ENCODE measurements around the gene FCRLA. TPM values are rescaled to one million over a fixed set of nuclear protein-coding genes. Genes with fewer than 3 reads are reported as not detected.
"Not testable (repeated sequence)": the region's sequence is repeated elsewhere in the genome, so short reads cannot be mapped to it uniquely, and the experiment has no call there.

Gene FCRLA
- total and polyA plus RNA-seq, 5 experiments from 2014 or later: 0.56 to 6.4 (median 3.0) TPM; not detected in 1

DNA sequence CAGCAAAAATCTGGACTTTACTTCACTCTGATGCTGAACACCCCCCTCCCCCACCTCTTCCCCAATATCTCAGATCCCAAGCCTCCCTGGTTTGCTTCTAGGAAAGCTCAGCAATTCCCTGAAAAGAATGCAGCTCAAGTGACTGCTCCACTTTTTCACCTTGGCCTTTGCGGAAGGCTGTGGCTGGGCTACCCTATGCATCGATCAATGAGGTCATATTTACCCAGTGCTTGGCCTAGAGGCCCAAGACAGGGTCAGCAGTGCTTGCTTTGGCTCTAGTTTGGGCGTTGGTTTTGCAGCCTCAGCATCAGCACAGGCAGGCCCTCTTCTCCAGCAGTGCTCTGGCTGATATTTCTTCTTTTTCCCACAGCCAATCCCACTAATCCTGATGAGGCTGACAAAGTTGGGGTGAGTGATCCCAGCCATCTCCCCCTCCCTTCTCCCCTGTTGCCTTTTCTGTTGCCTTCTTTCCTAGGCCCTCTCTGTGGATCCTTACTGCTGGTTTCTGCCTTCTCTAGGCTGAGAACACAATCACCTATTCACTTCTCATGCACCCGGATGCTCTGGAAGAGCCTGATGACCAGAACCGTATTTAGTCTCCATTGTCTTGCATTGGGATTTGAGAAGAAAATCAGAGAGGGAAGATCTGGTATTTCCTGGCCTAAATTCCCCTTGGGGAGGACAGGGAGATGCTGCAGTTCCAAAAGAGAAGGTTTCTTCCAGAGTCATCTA lies 29.9 kb upstream of the FCRLA start:
- H3K4me1 Mint-ChIP-seq: no peaks in the 10 kb centered on the region
- POLR2A ChIA-PET: no interaction called here
- no peak overlapping the region for H3K4me3 Mint-ChIP-seq
- H3K36me3 Mint-ChIP-seq: no peaks in the 10 kb centered on the region
- no peaks in the 10 kb centered on the region for H3K9me3 Mint-ChIP-seq
- DNase-seq (no peak), ATAC-seq (no peak)
- H3K27ac Mint-ChIP-seq: peak overlapping the region in 3 of 10 donors; percentile 12 to 56 (median 53)
- peaks cover 0 to 4% (median 3%) of the 10 kb centered on the region in 5 donors for H3K27me3 Mint-ChIP-seq

DNA sequence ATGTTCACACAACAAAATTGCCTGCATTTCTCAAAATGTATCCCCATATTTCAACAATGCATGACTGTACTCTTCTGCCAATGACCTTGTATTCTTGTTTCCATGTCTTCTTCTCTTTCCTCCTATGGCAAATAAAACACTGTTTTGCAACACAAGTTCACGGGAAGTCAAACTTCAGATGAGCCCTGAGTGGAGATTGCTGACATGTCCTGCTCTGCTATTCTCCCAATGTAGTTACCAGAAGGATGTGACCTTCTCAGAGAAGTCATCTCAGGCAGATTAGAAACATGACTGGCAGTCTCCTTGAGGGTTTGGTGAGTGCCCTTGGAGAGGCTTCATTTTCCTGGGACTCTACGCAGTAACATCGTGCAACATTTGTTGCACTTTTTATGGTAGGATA lies 28.5 kb upstream of the FCRLA start:
- no peaks in the 10 kb centered on the region for H3K36me3 Mint-ChIP-seq
- H3K27me3 Mint-ChIP-seq: peaks cover 0 to 6% (median 0%) of the 10 kb centered on the region in 5 donors
- H3K4me1 Mint-ChIP-seq: no peaks in the 10 kb centered on the region
- H3K27ac Mint-ChIP-seq: no peak overlapping the region
- POLR2A ChIA-PET: no interaction called here
- H3K4me3 Mint-ChIP-seq: no peak overlapping the region
- H3K9me3 Mint-ChIP-seq: no peaks in the 10 kb centered on the region
- ATAC-seq: no peak
- no peak for DNase-seq

- H3K27ac Mint-ChIP-seq: no peak overlapping the region
- no peak overlapping the region for H3K4me3 Mint-ChIP-seq
- no peak for DNase-seq
- ATAC-seq: no peak
- POLR2A ChIA-PET: interaction anchor here (0.7 kb wide), 1 partner anchor 131 kb away, joined by 3 read pairs; no protein-coding TSS in a partner anchor
- no peaks in the 10 kb centered on the region for H3K4me1 Mint-ChIP-seq
- no peaks in the 10 kb centered on the region for H3K36me3 Mint-ChIP-seq
- no peaks in the 10 kb centered on the region for H3K9me3 Mint-ChIP-seq
- peaks cover 0 to 16% (median 6%) of the 10 kb centered on the region in 5 donors for H3K27me3 Mint-ChIP-seq
These were observed 25.1 kb upstream of the FCRLA start for GRCh38 chr1:161681879-161682278.

- Mint-ChIP-seq H3K9me3 (no peaks in the 10 kb centered on the region), H3K4me3 (no peak overlapping the region), H3K27me3 (peaks cover 14 to 45% (median 23%) of the 10 kb centered on the region in 5 donors), H3K27ac (no peak overlapping the region), H3K4me1 (no peaks in the 10 kb centered on the region), H3K36me3 (no peaks in the 10 kb centered on the region)
- ATAC-seq (no peak), DNase-seq (no peak)
- POLR2A ChIA-PET: no interaction called here
These were observed 18.1 kb upstream of the FCRLA start for GRCh38 chr1:161688946-161689345.

DNA sequence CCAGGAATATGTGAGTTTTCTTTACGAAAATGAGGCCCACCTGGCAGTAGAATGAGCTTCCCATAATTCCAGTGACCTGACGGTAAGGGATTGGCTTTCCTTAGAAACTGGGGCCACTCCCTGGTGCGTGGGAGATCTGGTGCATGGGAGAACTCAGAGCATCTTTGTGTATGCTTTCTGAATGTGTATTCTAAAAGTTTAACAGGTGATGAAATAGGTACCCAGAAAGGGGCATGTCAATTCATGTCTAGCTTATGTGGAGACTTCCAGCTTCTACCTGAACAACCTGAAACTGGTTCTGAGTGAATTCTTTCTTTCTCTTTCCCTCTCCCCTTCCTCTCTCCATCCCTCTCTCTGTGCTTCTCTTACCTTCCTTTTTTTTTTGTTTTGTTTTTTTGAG lies 15.2 kb upstream of the FCRLA start:
- Mint-ChIP-seq H3K27me3 (peaks cover 23 to 60% (median 45%) of the 10 kb centered on the region in 5 donors), H3K27ac (no peak overlapping the region), H3K9me3 (peaks cover 0 to 17% (median 0%) of the 10 kb centered on the region in 9 donors), H3K4me3 (no peak overlapping the region), H3K4me1 (no peaks in the 10 kb centered on the region), H3K36me3 (peaks cover 0 to 9% (median 5%) of the 10 kb centered on the region in 3 donors)
- no peak for ATAC-seq
- POLR2A ChIA-PET: no interaction called here
- no peak for DNase-seq

DNA sequence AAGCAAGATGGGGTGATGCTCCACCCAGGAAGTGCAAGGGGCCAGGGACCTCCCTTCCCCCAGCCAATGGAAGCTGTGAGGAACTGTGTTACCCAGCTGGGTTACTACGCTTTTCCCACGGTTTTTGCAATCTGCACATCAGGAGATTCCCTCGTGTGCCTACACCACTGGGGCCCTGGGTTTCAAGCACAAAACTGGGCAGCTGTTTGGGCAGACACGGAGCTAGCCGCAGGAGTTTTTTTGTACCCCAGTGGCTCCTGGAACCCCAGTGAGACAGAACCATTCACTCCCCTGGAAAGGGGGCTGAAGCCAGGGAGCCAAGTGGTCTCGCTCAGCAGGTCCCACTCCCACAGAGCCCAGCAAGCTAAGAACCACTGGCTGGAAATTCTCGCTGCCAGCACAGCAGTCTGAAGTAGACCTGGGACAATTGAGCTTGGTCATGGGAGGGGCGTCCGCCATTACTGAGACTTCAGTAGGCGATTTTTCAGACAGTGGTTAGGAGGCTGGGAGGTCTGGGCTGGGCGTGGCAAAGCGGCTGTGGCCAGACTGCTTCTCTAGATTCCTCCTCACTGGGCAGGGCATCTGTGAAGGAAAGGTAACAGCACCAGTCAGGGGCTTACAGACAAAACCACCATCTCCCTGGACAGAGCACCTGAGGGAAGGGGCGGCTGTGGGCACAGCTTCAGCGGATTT lies 13.9 kb upstream of the FCRLA start:
- ATAC-seq, H3K4me1 Mint-ChIP-seq, DNase-seq, H3K4me3 Mint-ChIP-seq, POLR2A ChIA-PET, H3K27ac Mint-ChIP-seq, H3K36me3 Mint-ChIP-seq: not testable (repeated sequence)
- H3K27me3 Mint-ChIP-seq: peaks cover 21 to 57% (median 45%) of the 10 kb centered on the region in 5 donors
- H3K9me3 Mint-ChIP-seq: peaks cover 0 to 17% (median 0%) of the 10 kb centered on the region in 9 donors

- H3K36me3 Mint-ChIP-seq, ATAC-seq, POLR2A ChIA-PET, H3K4me3 Mint-ChIP-seq, H3K4me1 Mint-ChIP-seq, H3K27ac Mint-ChIP-seq, DNase-seq: not testable (repeated sequence)
- H3K9me3 Mint-ChIP-seq: peaks cover 0 to 17% (median 0%) of the 10 kb centered on the region in 9 donors
- peaks cover 10 to 30% (median 28%) of the 10 kb centered on the region in 5 donors for H3K27me3 Mint-ChIP-seq
These were observed 8.7 kb upstream of the FCRLA start for GRCh38 chr1:161698302-161698701.

- H3K27me3 Mint-ChIP-seq: peaks cover 0 to 5% (median 0%) of the 10 kb centered on the region in 5 donors
These were observed 4.8 kb upstream of the FCRLA start for GRCh38 chr1:161702250-161702649.

DNA sequence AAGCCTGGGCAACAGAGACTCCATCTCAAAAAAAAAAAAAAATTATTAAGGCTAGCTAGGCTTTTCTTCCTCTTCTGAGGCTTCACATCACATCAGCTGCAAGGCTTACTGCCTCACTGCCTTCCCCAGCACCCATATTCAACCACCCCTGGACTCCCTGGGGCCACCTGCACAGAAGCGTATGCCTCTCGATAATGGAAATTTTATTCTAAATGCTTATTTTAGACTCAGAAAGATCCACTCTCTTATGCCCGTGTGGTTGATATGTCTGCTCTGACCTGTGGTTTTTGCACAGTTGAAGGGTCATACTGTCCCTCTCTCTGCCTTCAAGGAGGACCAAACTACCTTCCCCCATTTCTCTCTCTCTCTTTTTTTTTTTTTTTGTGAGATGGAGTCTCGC lies 1.5 kb upstream of the FCRLA start:
- H3K4me1 Mint-ChIP-seq: peaks cover 0 to 15% (median 2%) of the 10 kb centered on the region in 4 donors
- no peaks in the 10 kb centered on the region for H3K9me3 Mint-ChIP-seq
- POLR2A ChIA-PET: no interaction called here
- H3K4me3 Mint-ChIP-seq: peak overlapping the region in 1 of 10 donors; percentile 48
- ATAC-seq (peak in 1 of 2 donors; percentile 60), DNase-seq (no peak)
- peaks cover 0 to 8% (median 4%) of the 10 kb centered on the region in 5 donors for H3K27me3 Mint-ChIP-seq
- H3K27ac Mint-ChIP-seq: peak overlapping the region in 1 of 10 donors; percentile 50
- no peaks in the 10 kb centered on the region for H3K36me3 Mint-ChIP-seq

More at GRCh38 chr1:161702250-161702649, 4.8 kb upstream of the FCRLA start:
- ATAC-seq (no peak), DNase-seq (no peak)
- H3K4me1 Mint-ChIP-seq: peaks cover 0 to 4% (median 0%) of the 10 kb centered on the region in 4 donors
- no peak overlapping the region for H3K27ac Mint-ChIP-seq
- H3K9me3 Mint-ChIP-seq: no peaks in the 10 kb centered on the region
- POLR2A ChIA-PET: no interaction called here
- no peak overlapping the region for H3K4me3 Mint-ChIP-seq
- no peaks in the 10 kb centered on the region for H3K36me3 Mint-ChIP-seq

- Mint-ChIP-seq H3K27ac (no peak overlapping the region), H3K4me3 (no peak overlapping the region), H3K9me3 (no peaks in the 10 kb centered on the region), H3K27me3 (peaks cover 0 to 8% (median 4%) of the 10 kb centered on the region in 5 donors), H3K4me1 (peaks cover 0 to 15% (median 2%) of the 10 kb centered on the region in 4 donors), H3K36me3 (no peaks in the 10 kb centered on the region)
- DNase-seq (no peak), ATAC-seq (no peak)
- POLR2A ChIA-PET: interaction anchor here (1.0 kb wide), 1 partner anchor 19 kb away, joined by 5 read pairs; no protein-coding TSS in a partner anchor
These were observed 932 bp upstream of the FCRLA start for GRCh38 chr1:161706113-161706481.

DNA sequence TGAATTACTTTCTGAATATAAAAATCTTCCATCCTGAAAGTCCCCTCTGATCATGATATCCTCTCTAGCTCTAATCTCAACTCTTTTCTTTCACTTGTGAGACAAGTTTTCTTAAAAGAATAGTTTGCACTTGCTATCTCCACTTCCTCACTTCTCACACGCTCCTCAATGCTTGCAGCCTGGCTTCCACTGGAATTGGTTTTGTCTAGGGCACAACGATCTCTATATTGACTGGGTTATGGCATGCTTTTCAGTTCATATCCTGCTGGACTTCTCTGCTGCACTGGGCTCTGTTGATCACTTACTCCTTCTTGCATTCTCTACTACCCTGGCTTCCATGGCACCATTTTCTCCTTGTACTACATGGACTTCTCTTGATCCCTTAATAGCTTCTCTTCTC lies 474 bp downstream of the FCRLA start:
- DNase-seq (no peak), ATAC-seq (no peak)
- H3K36me3 Mint-ChIP-seq: no peaks in the 10 kb centered on the region
- no peak overlapping the region for H3K4me3 Mint-ChIP-seq
- H3K4me1 Mint-ChIP-seq: peaks cover 0 to 15% (median 2%) of the 10 kb centered on the region in 4 donors
- peaks cover 0 to 8% (median 5%) of the 10 kb centered on the region in 5 donors for H3K27me3 Mint-ChIP-seq
- POLR2A ChIA-PET: interaction anchor here (1.0 kb wide), 1 partner anchor 20 kb away, joined by 5 read pairs; no protein-coding TSS in a partner anchor
- H3K27ac Mint-ChIP-seq: no peak overlapping the region
- H3K9me3 Mint-ChIP-seq: no peaks in the 10 kb centered on the region

DNA sequence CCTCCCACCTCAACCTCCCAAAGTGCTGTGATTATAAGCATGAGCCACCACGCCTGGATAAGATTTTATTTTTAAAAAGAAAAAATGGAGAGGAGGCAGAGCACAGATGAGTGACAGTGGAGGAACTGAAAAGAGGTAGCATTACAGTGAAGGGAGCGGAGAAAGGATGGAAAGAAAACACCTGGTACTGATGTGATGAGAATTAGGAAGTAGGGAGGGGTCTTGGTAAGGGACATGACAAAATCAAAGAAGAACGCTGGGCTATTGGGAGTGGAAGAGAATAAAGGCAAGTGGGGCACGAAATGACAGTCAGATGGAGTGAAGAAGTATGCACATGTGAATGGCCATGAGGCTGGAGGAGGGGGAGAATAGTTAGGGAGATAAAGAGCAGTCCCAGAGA lies 2.3 kb downstream of the FCRLA start:
- no peak for ATAC-seq
- peaks cover 0 to 8% (median 5%) of the 10 kb centered on the region in 5 donors for H3K27me3 Mint-ChIP-seq
- peaks cover 0 to 15% (median 2%) of the 10 kb centered on the region in 4 donors for H3K4me1 Mint-ChIP-seq
- H3K9me3 Mint-ChIP-seq: no peaks in the 10 kb centered on the region
- H3K36me3 Mint-ChIP-seq: no peaks in the 10 kb centered on the region
- H3K4me3 Mint-ChIP-seq: peak overlapping the region in 1 of 10 donors; percentile 63
- DNase-seq: no peak
- POLR2A ChIA-PET: no interaction called here
- H3K27ac Mint-ChIP-seq: peak overlapping the region in 1 of 10 donors; percentile 21

- no peak overlapping the region for H3K27ac Mint-ChIP-seq
- POLR2A ChIA-PET: no interaction called here
- DNase-seq: no peak
- H3K36me3 Mint-ChIP-seq: no peaks in the 10 kb centered on the region
- H3K9me3 Mint-ChIP-seq: no peaks in the 10 kb centered on the region
- no peak overlapping the region for H3K4me3 Mint-ChIP-seq
- ATAC-seq: no peak
- H3K27me3 Mint-ChIP-seq: peaks cover 8 to 13% (median 8%) of the 10 kb centered on the region in 5 donors
- H3K4me1 Mint-ChIP-seq: peaks cover 0 to 11% (median 2%) of the 10 kb centered on the region in 4 donors
These were observed 3.5 kb downstream of the FCRLA start for GRCh38 chr1:161710560-161710959.

Measured in naive thymus-derived CD8-positive, alpha-beta T cell (primary cell).